22Rv1 (cell line): ENCODE measurements around the gene LY86.

Experiments
- CTCF ChIP-seq: fragments of 450-650 bp; IDR thresholded peaks from 2 replicates; pipeline ENCODE4 v1.5.1; 2017; ENCODE audit warnings: mild to moderate bottlenecking
- ZFX ChIP-seq: fragments of 450-650 bp; IDR thresholded peaks from 2 replicates; pipeline ENCODE4 v1.6.1; 2017; ENCODE audit warnings: antibody characterized with exemption, borderline replicate concordance

- TF ChIP-seq CTCF (no peak), ZFX (no peak)
These were observed 21.6 kb downstream of the LY86 start for GRCh38 chr6:6610031-6610591.
